OCI-LY1 (cell line): ENCODE measurements around the gene ITGB8.

Experiments
- H2AFZ ChIP-seq: fragments of 200-600 bp; sonication (generic), shearing (Covaris generic); 2 replicates; pipeline ENCODE4 v1.6.0; 2014; ENCODE audit warnings: antibody characterized with exemption, mild to moderate bottlenecking, low read length
- H3F3A ChIP-seq: fragments of 200-600 bp; sonication (generic), shearing (Covaris generic); 2 replicates; pipeline ENCODE4 v1.6.0; 2014; ENCODE audit warnings: mild to moderate bottlenecking, antibody characterized with exemption, low read length, moderate library complexity; ENCODE audit not compliant: insufficient read depth
- H3K27ac ChIP-seq: fragments of 200-600 bp; sonication (generic); 2 replicates; pipeline ENCODE4 v1.5.1; 2014; ENCODE audit warnings: low read length, mixed run types, mild to moderate bottlenecking, low read depth; ENCODE audit not compliant: poor library complexity, severe bottlenecking
- H3K27me3 ChIP-seq: fragments of 200-600 bp; sonication (generic); 2 replicates; pipeline ENCODE4 v1.6.0; 2014; ENCODE audit warnings: antibody characterized with exemption, mild to moderate bottlenecking, low read length, moderate library complexity; ENCODE audit not compliant: insufficient read depth
- H3K36me3 ChIP-seq: fragments of 200-600 bp; sonication (generic); 2 replicates; pipeline ENCODE4 v1.6.1; 2014; ENCODE audit warnings: mild to moderate bottlenecking, antibody characterized with exemption, low read length, moderate library complexity, mixed read lengths; ENCODE audit not compliant: insufficient read depth
- H3K4me1 ChIP-seq: fragments of 200-600 bp; sonication (generic); 2 replicates; pipeline ENCODE4 v1.5.1; 2014; ENCODE audit warnings: mild to moderate bottlenecking, low read length, moderate library complexity; ENCODE audit not compliant: insufficient read depth, severe bottlenecking
- H3K4me2 ChIP-seq: fragments of 200-600 bp; sonication (generic), shearing (Covaris generic); 2 replicates; pipeline ENCODE4 v1.6.1; 2014; ENCODE audit warnings: low read length
- H3K4me3 ChIP-seq: fragments of 200-600 bp; sonication (generic); 2 replicates; pipeline ENCODE4 v1.5.1; 2014; ENCODE audit warnings: low read length, low read depth, mild to moderate bottlenecking, mixed read lengths; ENCODE audit not compliant: poor library complexity, severe bottlenecking
- H3K79me2 ChIP-seq: fragments of 200-600 bp; shearing (Covaris generic); 2 replicates; pipeline ENCODE4 v1.6.1; 2016; ENCODE audit warnings: mixed run types, low read length, mixed read lengths; ENCODE audit not compliant: insufficient read depth
- H3K9ac ChIP-seq: fragments of 200-600 bp; sonication (generic), shearing (Covaris generic); 2 replicates; pipeline ENCODE4 v1.6.1; 2014; ENCODE audit warnings: mild to moderate bottlenecking, low read length, mixed read lengths
- H3K9me2 ChIP-seq: fragments of 200-600 bp; sonication (generic), shearing (Covaris generic); 2 replicates; pipeline ENCODE4 v1.6.1; 2014; ENCODE audit warnings: low read depth, mild to moderate bottlenecking, low read length, mixed read lengths
- H3K9me3 ChIP-seq: fragments of 200-600 bp; shearing (Covaris generic); 2 replicates; pipeline ENCODE4 v1.6.1; 2014; ENCODE audit warnings: low read length, mixed read lengths
- H4K20me1 ChIP-seq: fragments of 200-600 bp; sonication (generic), shearing (Covaris generic); 2 replicates; pipeline ENCODE4 v1.6.0; 2016; ENCODE audit warnings: mild to moderate bottlenecking, low read length; ENCODE audit not compliant: insufficient read depth
- CTCF ChIP-seq: fragments of 200-600 bp; sonication (generic), shearing (Covaris generic); IDR thresholded peaks from 2 replicates; pipeline ENCODE4 v1.5.1; 2017; ENCODE audit warnings: mild to moderate bottlenecking, antibody characterized with exemption, low read length, moderate library complexity, mixed read lengths
- EZH2 ChIP-seq: fragments of 200-600 bp; sonication (generic), shearing (Covaris generic); IDR thresholded peaks from 2 replicates; pipeline ENCODE4 v1.8.0; 2017; ENCODE audit warnings: borderline replicate concordance, mixed run types, mild to moderate bottlenecking, antibody characterized with exemption, low read length, moderate library complexity, mixed read lengths

Gene ITGB8

GRCh38 chr7:20442951-20443350, 112.3 kb downstream of the ITGB8 start:
- TF ChIP-seq EZH2: no peak
- TF ChIP-seq CTCF: no peak
- no peaks in the 10 kb centered on the region for H3K79me2 ChIP-seq
- no peak overlapping the region for H3K27ac ChIP-seq
- no peak overlapping the region for H2AFZ ChIP-seq
- H3K4me2 ChIP-seq: no peak overlapping the region
- H3F3A ChIP-seq: no peaks in the 10 kb centered on the region
- 0 out of 2 replicates have a peak, but pooled peaks cover 3% of the 10 kb centered on the region for H3K9me3 ChIP-seq
- H3K9ac ChIP-seq: no peak overlapping the region
- H3K4me3 ChIP-seq: no peak overlapping the region
- H3K36me3 ChIP-seq: no peaks in the 10 kb centered on the region
- H3K27me3 ChIP-seq: no peaks in the 10 kb centered on the region
- H4K20me1 ChIP-seq: no peaks in the 10 kb centered on the region
- H3K4me1 ChIP-seq: peaks cover 16% of the 10 kb centered on the region
- no peaks in the 10 kb centered on the region for H3K9me2 ChIP-seq

- no peak for TF ChIP-seq CTCF
- no peak for TF ChIP-seq EZH2
- 0 out of 2 replicates have a peak, but pooled peaks cover 3% of the 10 kb centered on the region for H3K9me3 ChIP-seq
- H3F3A ChIP-seq: no peaks in the 10 kb centered on the region
- no peaks in the 10 kb centered on the region for H3K9me2 ChIP-seq
- H2AFZ ChIP-seq: no peak overlapping the region
- H3K79me2 ChIP-seq: no peaks in the 10 kb centered on the region
- no peak overlapping the region for H3K4me2 ChIP-seq
- peaks cover 4% of the 10 kb centered on the region for H3K4me1 ChIP-seq
- H4K20me1 ChIP-seq: no peaks in the 10 kb centered on the region
- no peak overlapping the region for H3K9ac ChIP-seq
- no peak overlapping the region for H3K27ac ChIP-seq
- H3K36me3 ChIP-seq: no peaks in the 10 kb centered on the region
- H3K4me3 ChIP-seq: no peak overlapping the region
- no peaks in the 10 kb centered on the region for H3K27me3 ChIP-seq
These were observed 113.5 kb downstream of the ITGB8 start for GRCh38 chr7:20444030-20444800.

GRCh38 chr7:20447021-20447650, 116.4 kb downstream of the ITGB8 start:
- Histone ChIP-seq H3K4me2 (no peak overlapping the region), H3K36me3 (no peaks in the 10 kb centered on the region), H3F3A (no peaks in the 10 kb centered on the region), H3K9ac (no peak overlapping the region), H3K79me2 (no peaks in the 10 kb centered on the region), H2AFZ (no peak overlapping the region), H3K27me3 (no peaks in the 10 kb centered on the region), H3K9me2 (no peaks in the 10 kb centered on the region), H3K4me3 (no peak overlapping the region), H3K27ac (no peak overlapping the region), H3K9me3 (0 out of 2 replicates have a peak, but pooled peaks cover 3% of the 10 kb centered on the region), H3K4me1 (no peaks in the 10 kb centered on the region), H4K20me1 (no peaks in the 10 kb centered on the region)
- TF ChIP-seq CTCF (no peak), EZH2 (no peak)
